ENCODE data around the gene CACNA2D1. TPM values are rescaled to one million over a fixed set of nuclear protein-coding genes. Genes with fewer than 3 reads are reported as not detected.

CACNA2D1 gene
- total RNA-seq, 1 experiment from 2014 or later: 0.27 TPM

GRCh38 chr7:82323806-82324205 is 119.8 kb downstream of the CACNA2D1 start:
- BruUV-seq (replicated peaks): no TSS peak
- H3K4me2 ChIP-seq (ENCODE audit: low read length): no peak overlapping the region
- intact Hi-C loops (cut with micrococcal nuclease): no loop called here
- H3K9me3 ChIP-seq (ENCODE audit: control insufficient read depth in 1 of 2, insufficient read depth in 1 of 2, low read depth in 1 of 2, low read length in 2 of 2): no peaks in the 10 kb centered on the region
- ATAC-seq: no peak
- H3K79me2 ChIP-seq (ENCODE audit: insufficient read depth, low read length): no peaks in the 10 kb centered on the region
- no peak overlapping the region for H2AFZ ChIP-seq (ENCODE audit: low read depth, low read length, poor library complexity, severe bottlenecking)
- no peak for DNase-seq (ENCODE audit: low read depth, low spot score)
- ChIA-PET CTCF (no interaction called here), POLR2A (no interaction called here), RAD21 (ENCODE audit: low non-redundant PET in 1 of 2, low total read pairs in 2 of 2, uncharacterized antibody in 2 of 2, unreplicated experiment in 2 of 2) (no interaction called here)
- H3K36me3 ChIP-seq (ENCODE audit: control insufficient read depth in 1 of 2, insufficient read depth in 2 of 2, low read length in 2 of 2): no peaks in the 10 kb centered on the region
- no peaks in the 10 kb centered on the region for H3K9me2 ChIP-seq (ENCODE audit: insufficient read depth)
- H3K4me1 ChIP-seq (ENCODE audit: control insufficient read depth in 1 of 2, insufficient read depth in 2 of 2, low read length in 2 of 2): no peaks in the 10 kb centered on the region
- H3K4me3 ChIP-seq (replicated peaks in 1 of 2; ENCODE audit: low read depth in 1 of 2, low read length in 2 of 2): no peak overlapping the region
- H3K27me3 ChIP-seq (ENCODE audit: insufficient read depth, low read length): no peaks in the 10 kb centered on the region
- H4K20me1 ChIP-seq (ENCODE audit: insufficient read depth): no peaks in the 10 kb centered on the region
- H3K9ac ChIP-seq (ENCODE audit: low read length): no peak overlapping the region
- TF ChIP-seq EZH2phosphoT487 (IDR thresholded peaks at IDR 0.05; ENCODE audit: borderline replicate concordance): no peak
- TF ChIP-seq ELF1 (IDR thresholded peaks at IDR 0.05; ENCODE audit: borderline replicate concordance, low read depth): no peak
- TF ChIP-seq MAX (IDR thresholded peaks at IDR 0.05): no peak
- TF ChIP-seq, protein P1, sequence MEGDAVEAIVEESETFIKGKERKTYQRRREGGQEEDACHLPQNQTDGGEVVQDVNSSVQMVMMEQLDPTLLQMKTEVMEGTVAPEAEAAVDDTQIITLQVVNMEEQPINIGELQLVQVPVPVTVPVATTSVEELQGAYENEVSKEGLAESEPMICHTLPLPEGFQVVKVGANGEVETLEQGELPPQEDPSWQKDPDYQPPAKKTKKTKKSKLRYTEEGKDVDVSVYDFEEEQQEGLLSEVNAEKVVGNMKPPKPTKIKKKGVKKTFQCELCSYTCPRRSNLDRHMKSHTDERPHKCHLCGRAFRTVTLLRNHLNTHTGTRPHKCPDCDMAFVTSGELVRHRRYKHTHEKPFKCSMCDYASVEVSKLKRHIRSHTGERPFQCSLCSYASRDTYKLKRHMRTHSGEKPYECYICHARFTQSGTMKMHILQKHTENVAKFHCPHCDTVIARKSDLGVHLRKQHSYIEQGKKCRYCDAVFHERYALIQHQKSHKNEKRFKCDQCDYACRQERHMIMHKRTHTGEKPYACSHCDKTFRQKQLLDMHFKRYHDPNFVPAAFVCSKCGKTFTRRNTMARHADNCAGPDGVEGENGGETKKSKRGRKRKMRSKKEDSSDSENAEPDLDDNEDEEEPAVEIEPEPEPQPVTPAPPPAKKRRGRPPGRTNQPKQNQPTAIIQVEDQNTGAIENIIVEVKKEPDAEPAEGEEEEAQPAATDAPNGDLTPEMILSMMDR (IDR thresholded peaks at IDR 0.05 in 2 of 3, conservative IDR thresholded peaks at IDR 0.05 in 1 of 3; ENCODE audit: borderline replicate concordance in 1 of 3, insufficient read depth in 1 of 3, low read depth in 2 of 3, low read length in 2 of 3): no peak
- TF ChIP-seq TCF7L2 (IDR thresholded peaks at IDR 0.05; ENCODE audit: borderline replicate concordance, extremely low read depth, insufficient read depth, insufficient read length): no peak
- H3K27ac ChIP-seq (ENCODE audit: low read depth, low read length): no peak overlapping the region

DNA sequence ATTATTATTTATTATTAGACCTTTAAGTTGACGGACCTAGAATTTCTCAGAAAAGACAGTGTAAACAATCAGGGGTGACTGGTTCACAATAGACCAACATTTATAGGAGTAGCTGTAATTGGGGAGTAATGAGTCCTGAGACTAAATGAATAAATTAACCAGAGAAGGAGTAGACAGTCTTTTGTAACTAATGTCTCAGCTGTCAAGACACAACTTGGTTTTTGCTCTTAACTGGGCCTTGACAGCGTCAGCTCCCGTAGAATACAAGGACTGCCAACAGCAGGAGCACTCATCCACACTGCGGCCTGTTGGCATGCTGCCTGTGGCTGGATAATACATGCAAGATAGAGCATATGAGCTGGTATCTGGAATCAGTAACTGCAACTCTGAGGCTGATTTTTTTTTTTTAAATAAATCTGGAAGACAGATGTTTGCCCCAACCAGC is 123.9 kb downstream of the CACNA2D1 start:
- RAD21 ChIA-PET (ENCODE audit: low non-redundant PET in 1 of 2, low total read pairs in 2 of 2, uncharacterized antibody in 2 of 2, unreplicated experiment in 2 of 2): no interaction called here
- H3K4me2 ChIP-seq (ENCODE audit: low read length): no peak overlapping the region
- H3K4me1 ChIP-seq (ENCODE audit: control insufficient read depth in 1 of 2, insufficient read depth in 2 of 2, low read length in 2 of 2): no peaks in the 10 kb centered on the region
- no peak overlapping the region for H3K4me3 ChIP-seq (replicated peaks in 1 of 2; ENCODE audit: low read depth in 1 of 2, low read length in 2 of 2)
- no peaks in the 10 kb centered on the region for H3K79me2 ChIP-seq (ENCODE audit: insufficient read depth, low read length)
- DNase-seq (ENCODE audit: low read depth, low spot score): no peak
- no peak overlapping the region for H3K27ac ChIP-seq (ENCODE audit: low read depth, low read length)
- ATAC-seq: no peak
- POLR2A ChIA-PET: no interaction called here
- no peak overlapping the region for H2AFZ ChIP-seq (ENCODE audit: low read depth, low read length, poor library complexity, severe bottlenecking)
- no peaks in the 10 kb centered on the region for H3K27me3 ChIP-seq (ENCODE audit: insufficient read depth, low read length)
- intact Hi-C loops (cut with micrococcal nuclease): no loop called here
- H3K9ac ChIP-seq (ENCODE audit: low read length): no peak overlapping the region
- no peaks in the 10 kb centered on the region for H3K9me3 ChIP-seq (ENCODE audit: control insufficient read depth in 1 of 2, insufficient read depth in 1 of 2, low read depth in 1 of 2, low read length in 2 of 2)
- no peaks in the 10 kb centered on the region for H3K36me3 ChIP-seq (ENCODE audit: control insufficient read depth in 1 of 2, insufficient read depth in 2 of 2, low read length in 2 of 2)
- no peaks in the 10 kb centered on the region for H3K9me2 ChIP-seq (ENCODE audit: insufficient read depth)
- BruUV-seq (replicated peaks): no TSS peak
- CTCF ChIA-PET: no interaction called here
- no peaks in the 10 kb centered on the region for H4K20me1 ChIP-seq (ENCODE audit: insufficient read depth)
- TF ChIP-seq, protein P1 (IDR thresholded peaks at IDR 0.05 in 2 of 3, conservative IDR thresholded peaks at IDR 0.05 in 1 of 3; ENCODE audit: borderline replicate concordance in 1 of 3, insufficient read depth in 1 of 3, low read depth in 2 of 3, low read length in 2 of 3): no peak
- TF ChIP-seq EGR1 (IDR thresholded peaks at IDR 0.05; ENCODE audit: low read depth): no peak
- TF ChIP-seq YY1 (IDR thresholded peaks at IDR 0.05; ENCODE audit: extremely low read depth, insufficient replicate concordance, low read depth, low read length): no peak
- TF ChIP-seq ZBTB33 (IDR thresholded peaks at IDR 0.05; ENCODE audit: extremely low read depth, insufficient replicate concordance, low read length): no peak
- TF ChIP-seq, protein P2, sequence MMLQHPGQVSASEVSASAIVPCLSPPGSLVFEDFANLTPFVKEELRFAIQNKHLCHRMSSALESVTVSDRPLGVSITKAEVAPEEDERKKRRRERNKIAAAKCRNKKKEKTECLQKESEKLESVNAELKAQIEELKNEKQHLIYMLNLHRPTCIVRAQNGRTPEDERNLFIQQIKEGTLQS (IDR thresholded peaks at IDR 0.05): no peak
- TF ChIP-seq MAX (IDR thresholded peaks at IDR 0.05): no peak
- TF ChIP-seq POLR2A (IDR thresholded peaks at IDR 0.05; ENCODE audit: borderline replicate concordance, extremely low read depth, insufficient read depth, insufficient read length): no peak
- TF ChIP-seq JUND (IDR thresholded peaks at IDR 0.05): no peak
- TF ChIP-seq EZH2phosphoT487 (IDR thresholded peaks at IDR 0.05; ENCODE audit: borderline replicate concordance): no peak
- no peak for TF ChIP-seq SP1 (IDR thresholded peaks at IDR 0.05; ENCODE audit: low read depth)

Measured in HCT116 (cell line).